Measurements from ENCODE around the gene PRMT1.

The PRMT1 gene

GRCh38 chr19:49667473-49667872 is 9.6 kb upstream of the PRMT1 start:
- no peak for DNase-seq (ENCODE audit: low read depth in 2 of 2)

GRCh38 chr19:49669516-49669915 is 7.6 kb upstream of the PRMT1 start:
- no peak for DNase-seq (ENCODE audit: low read depth in 2 of 2)

GRCh38 chr19:49672131-49672919 is 4.7 kb upstream of the PRMT1 start:
- peak in 1 of 2 donors; percentile 68 for DNase-seq (ENCODE audit: low read depth in 2 of 2)

- DNase-seq (ENCODE audit: low read depth in 2 of 2): no peak
These were observed 811 bp upstream of the PRMT1 start for GRCh38 chr19:49676136-49676783.

GRCh38 chr19:49676784-49677230 is 264 bp upstream of the PRMT1 start:
- DNase-seq (ENCODE audit: low read depth in 2 of 2): peak; percentile 99

- peak; percentile 73 to 74 for DNase-seq (ENCODE audit: low read depth in 2 of 2)
These were observed 1.0 kb downstream of the PRMT1 start for GRCh38 chr19:49677901-49678674.

GRCh38 chr19:49678985-49679770 is 2.1 kb downstream of the PRMT1 start:
- DNase-seq (ENCODE audit: low read depth in 2 of 2): no peak

GRCh38 chr19:49679771-49680413 is 2.8 kb downstream of the PRMT1 start:
- no peak for DNase-seq (ENCODE audit: low read depth in 2 of 2)

- peak; percentile 84 to 94 for DNase-seq (ENCODE audit: low read depth in 2 of 2)
These were observed 3.6 kb downstream of the PRMT1 start for GRCh38 chr19:49680421-49681351.

- DNase-seq (ENCODE audit: low read depth in 2 of 2): no peak
These were observed 4.8 kb downstream of the PRMT1 start for GRCh38 chr19:49681830-49682229.

- no peak for DNase-seq (ENCODE audit: low read depth in 2 of 2)
These were observed 5.2 kb downstream of the PRMT1 start for GRCh38 chr19:49682274-49682673.

GRCh38 chr19:49683814-49684250 is 6.8 kb downstream of the PRMT1 start:
- no peak for DNase-seq (ENCODE audit: low read depth in 2 of 2)

- no peak for DNase-seq (ENCODE audit: low read depth in 2 of 2)
These were observed 7.3 kb downstream of the PRMT1 start for GRCh38 chr19:49684251-49684982.

GRCh38 chr19:49684983-49685553 is 8.0 kb downstream of the PRMT1 start:
- DNase-seq (ENCODE audit: low read depth in 2 of 2): no peak

- no peak for DNase-seq (ENCODE audit: low read depth in 2 of 2)
These were observed 8.8 kb downstream of the PRMT1 start for GRCh38 chr19:49685845-49686332.

GRCh38 chr19:49686503-49687088 is 9.5 kb downstream of the PRMT1 start:
- no peak for DNase-seq (ENCODE audit: low read depth in 2 of 2)

GRCh38 chr19:49687150-49687549 is 10.1 kb downstream of the PRMT1 start:
- DNase-seq (ENCODE audit: low read depth in 2 of 2): no peak

GRCh38 chr19:49687566-49688316 is 10.7 kb downstream of the PRMT1 start:
- no peak for DNase-seq (ENCODE audit: low read depth in 2 of 2)
